Astrocyte (in vitro differentiated cells and primary cell): Measurements from ENCODE around the gene CIB4.

Experiments
- CTCF ChIP-seq: IDR thresholded peaks from 2 replicates; pipeline ENCODE4 v1.5.1; 2011; ENCODE audit warnings: low read depth, mild to moderate bottlenecking, inconsistent platforms, low read length, moderate library complexity; ENCODE audit not compliant: insufficient read depth
- EZH2 ChIP-seq: IDR thresholded peaks from 2 replicates; pipeline ENCODE4 v1.6.1; 2012; ENCODE audit warnings: mild to moderate bottlenecking, low read length, inconsistent platforms; ENCODE audit not compliant: insufficient read depth

- TF ChIP-seq CTCF (no peak), EZH2 (no peak)
Measured at GRCh38 chr2:26636935-26637334, 4.2 kb downstream of the CIB4 start.
